GM21737 (cell line): ENCODE measurements around the gene CELSR3.

Experiments
- ATAC-seq: cut with Tn5 transposase; IDR thresholded peaks from one replicate; pipeline ENCODE4 v1.9.1; 2021; ENCODE audit warnings: mild to moderate bottlenecking, moderate library complexity; ENCODE audit not compliant: unreplicated experiment

CELSR3 gene

DNA sequence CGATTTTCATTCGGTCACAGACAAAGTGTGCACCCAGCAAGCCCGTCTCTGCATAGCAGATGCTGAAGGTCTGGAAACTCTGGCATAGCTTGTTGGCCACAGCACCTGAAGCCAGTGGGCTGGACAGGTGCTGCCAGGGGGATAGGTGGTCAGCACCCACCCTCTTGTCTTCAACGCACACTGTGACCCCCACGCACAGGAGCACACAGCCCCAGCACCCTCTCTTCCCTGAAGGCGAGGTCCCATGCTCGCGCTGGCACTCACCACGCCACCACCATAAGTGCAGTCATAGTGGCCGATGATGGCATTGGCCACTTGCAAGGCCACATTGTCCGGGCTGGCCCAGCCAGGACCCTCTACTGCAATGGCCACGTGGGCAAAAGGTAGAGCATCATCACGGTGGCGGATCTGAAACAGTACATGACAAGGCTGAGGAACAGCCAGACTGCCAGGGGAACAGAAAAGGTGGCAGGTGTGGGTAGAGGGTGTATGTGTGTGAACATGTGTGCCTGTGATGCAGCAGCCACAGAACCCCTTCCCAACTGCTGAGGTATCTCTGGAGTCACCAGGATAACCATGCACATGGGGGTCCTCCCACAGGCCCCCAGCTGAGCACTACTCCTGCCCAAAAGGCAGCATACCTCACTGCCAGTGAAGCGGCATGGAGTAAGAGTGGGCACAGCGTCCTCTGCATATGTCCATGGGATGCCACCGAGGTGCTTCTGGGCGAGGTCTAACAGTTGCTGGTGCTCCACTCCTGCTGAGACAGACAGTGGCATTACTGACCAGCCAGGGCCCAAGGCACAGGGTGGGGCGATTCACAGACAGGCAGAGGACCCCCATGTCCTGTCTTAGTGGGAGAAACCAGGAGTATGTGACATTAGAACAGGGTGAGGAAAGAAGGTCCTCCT lies 61.7 kb downstream of the CELSR3 start:
- ATAC-seq: no peak

DNA sequence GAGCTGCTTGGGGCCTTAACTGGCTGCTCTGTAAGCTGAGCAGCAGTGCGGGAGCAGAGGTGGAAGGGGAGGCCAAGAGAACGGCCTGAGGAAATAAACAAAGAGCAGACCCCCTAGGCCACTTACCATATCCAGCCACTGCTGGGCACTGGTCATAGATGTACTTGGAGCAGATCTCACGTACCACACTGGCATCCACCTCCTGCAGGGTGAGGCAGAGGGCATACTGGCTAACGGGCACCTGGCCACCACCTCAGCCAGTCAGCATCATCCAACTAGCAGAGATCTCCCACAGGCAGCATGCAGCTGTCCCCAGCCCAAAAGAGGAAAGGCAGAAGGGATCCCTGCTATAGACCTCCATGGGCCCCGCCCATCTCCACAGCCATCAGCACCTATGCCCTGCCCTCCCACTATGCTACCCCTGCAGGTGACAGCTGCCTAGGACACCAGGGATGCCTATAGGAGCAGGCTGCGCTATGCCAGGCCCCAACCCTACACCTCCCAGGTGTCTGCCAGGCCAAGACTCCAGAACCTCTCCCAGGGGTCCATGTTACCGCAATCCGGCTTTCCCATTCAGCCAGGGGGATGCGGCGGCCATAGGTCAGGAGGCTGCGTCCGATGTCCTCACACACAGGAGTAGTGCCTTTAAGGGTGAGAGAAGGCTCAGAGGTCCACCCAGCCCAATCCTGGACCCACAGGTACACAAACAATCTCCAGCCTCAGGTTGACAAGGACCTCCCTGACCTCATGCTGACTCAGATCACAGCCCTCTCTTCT lies 63.0 kb downstream of the CELSR3 start:
- no peak for ATAC-seq

DNA sequence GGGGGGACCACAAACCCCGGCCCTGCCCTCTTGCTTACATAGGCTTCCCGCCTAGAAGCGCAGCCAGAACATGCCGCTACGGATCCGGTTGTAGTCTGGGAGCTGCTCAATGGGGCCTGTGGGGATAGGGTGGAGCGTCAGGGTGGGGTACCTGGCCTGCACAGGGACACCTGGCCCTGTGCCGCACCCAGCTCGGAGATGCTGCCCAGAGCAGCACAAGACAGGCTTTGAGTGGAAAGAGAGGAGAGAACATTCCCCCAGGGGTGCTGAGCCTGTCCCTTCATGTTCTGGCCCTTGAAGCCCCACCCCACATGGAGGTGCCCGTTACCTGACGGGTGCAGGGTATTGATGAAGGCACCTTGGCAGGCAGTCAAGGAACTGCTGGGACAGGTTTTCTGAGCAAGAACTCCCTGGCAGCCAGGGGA lies 63.6 kb downstream of the CELSR3 start:
- no peak for ATAC-seq

DNA sequence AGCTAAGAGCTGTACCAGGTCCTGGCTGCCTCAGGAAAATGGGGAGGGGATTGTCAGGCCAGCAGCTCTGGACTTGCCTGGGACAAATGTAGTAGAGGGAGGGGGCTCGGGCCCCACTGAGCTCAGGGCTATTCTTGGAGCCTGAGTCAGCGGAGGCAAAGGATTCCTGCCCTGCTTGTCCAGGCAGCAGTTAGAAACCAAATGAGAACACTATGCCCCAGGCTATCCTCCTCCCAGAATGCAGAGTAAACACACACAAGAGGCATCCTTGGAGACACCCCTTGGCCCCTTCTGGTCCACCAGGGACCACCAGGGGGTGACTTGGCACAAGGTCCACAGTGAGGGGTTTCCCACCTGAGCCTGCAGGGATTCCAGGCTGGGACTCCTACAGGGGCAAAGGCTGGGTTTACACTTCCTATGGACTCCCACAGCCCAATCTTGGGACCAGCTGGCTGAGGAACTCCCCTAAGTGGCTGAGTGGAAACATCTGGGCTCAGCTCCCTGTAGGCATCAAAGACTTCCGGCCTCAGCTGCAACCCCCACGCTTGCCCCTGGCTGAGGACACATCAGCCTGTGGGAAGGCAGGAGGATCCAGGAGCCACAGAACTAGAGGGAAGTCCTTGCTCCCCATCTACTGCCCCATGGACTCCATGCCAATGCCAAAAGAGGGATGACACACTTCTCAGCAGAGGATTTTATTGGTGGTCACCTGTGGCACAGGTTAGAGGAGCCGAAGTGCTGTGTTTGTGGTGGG lies 64.2 kb downstream of the CELSR3 start:
- ATAC-seq: no peak

- no peak for ATAC-seq
Observed at GRCh38 chr3:48597408-48597800, 65.3 kb downstream of the CELSR3 start.

- no peak for ATAC-seq
Observed at GRCh38 chr3:48596676-48597407, 65.8 kb downstream of the CELSR3 start.

DNA sequence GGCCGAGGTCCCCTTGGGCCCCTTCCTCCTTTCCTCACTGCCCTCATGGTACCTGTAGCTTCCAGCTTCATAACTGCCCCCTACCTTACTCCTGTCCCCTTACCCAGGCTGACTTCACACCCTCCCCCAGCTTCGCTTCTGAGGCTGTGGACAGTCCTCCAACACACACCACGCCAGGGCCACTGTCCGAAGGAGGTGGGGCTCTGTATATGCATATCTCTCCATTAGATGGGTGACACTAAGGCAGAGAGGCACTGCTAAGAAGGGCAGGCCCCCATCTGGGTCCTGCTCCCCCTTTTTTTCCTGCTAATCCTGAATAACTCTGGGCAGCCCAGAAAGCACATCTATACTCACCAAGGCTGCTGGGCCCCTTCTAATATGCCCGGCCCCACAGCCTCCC lies 66.5 kb downstream of the CELSR3 start:
- ATAC-seq: no peak

DNA sequence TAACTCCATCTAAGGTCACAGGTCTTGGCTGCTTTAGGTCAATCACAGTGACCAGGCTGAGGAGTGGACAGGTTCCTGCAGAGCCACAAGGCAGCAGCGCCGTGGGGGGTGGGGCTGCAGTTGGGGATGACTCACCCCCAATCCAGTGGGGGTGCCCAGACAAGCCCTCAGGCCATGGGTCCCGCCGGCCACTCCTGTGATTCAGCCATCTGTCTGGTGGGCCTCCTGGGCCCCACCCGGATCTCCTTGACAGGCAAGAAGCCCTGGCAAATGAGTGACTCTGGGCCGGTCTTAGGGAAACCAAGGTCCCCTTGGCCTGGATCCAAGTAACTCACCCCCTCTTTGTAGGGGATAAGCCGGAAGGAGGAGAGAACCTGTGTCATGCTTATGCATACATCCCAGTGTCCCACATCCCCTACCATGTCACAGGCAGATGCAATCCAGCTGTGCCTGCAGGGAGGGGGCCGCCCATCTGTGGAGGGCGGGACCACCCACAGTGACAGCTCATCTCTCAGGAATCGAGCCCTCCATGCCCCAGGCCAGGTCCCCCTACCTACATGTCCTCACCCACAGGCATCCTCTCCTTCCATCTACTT lies 67.1 kb downstream of the CELSR3 start:
- no peak for ATAC-seq

DNA sequence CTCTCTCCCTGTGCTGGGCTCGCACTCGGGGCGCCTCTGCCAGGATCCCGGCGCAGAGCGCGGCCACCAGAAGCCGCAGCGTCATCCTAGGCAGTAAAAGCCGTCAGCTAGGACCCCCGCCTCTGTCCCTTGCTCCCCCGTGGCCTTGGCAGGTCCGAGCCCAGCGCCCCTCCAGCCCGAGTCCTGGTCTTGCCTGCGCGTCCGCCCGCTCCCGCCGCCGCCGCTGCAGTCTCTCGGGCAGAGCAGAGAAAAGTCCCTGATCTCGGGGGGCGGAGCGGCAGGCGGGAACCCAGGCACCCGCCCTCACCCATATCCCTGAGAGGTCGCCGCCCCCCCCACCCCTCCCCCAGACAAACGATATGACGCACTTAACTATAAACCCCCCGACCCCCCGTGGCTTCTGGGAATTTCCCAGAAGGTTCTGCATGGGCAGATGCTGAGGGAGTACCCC lies 67.6 kb downstream of the CELSR3 start, which contains the start of gene COL7A1:
Gene COL7A1 (minus strand): TSS at position 255 of the 451 bp plus-strand sequence. CDS start 170 bp downstream, at position 85.
- ATAC-seq: no peak

- ATAC-seq: no peak
Observed at GRCh38 chr3:48594417-48595049, 68.2 kb downstream of the CELSR3 start.

DNA sequence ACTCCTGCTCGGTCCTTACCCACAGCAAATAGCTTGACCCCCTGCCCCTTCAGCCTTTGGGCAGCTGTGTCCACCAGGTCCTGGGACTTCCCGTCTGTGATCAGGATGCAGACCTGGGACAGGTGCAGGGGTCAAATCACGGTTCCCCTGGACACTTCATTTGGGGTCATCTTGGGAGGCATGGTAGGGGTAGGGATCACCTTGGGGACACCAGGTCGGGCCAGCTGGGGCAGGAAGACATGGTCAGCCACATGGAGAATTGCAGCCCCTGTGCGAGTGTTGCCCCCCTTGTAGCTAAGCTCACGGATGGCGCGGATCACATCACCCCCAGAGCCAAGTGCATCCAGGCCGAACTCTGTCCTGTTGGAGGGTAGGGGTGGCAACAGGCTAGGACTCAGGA lies 69.3 kb downstream of the CELSR3 start:
- ATAC-seq: no peak

DNA sequence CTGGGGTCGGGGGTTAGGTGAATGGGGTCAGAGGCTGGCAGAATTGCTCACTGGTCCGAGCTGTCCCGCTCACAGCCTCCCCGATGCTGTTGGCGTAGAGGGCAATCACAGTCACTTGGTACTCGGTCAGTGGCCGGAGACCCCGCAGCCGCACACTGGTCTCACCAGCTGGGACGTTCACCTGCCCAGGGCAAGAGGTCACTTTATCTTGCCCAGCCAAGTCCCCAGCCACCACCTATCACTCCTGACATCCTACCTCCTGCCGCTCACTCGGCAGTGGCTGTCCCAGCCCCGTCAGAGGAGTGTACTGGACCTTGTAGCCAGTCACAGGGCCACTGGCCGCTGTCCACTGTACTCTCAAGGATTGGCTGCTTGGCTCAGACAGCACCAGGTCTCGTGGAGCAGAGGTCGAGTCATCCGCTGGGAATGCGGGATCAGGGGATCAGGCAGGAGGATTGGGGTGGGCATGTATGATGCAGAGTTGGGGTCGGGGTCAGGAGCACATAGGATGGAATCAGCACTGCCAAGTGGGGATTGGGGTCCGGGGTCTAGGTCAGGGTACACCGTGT lies 70.1 kb downstream of the CELSR3 start:
- no peak for ATAC-seq

DNA sequence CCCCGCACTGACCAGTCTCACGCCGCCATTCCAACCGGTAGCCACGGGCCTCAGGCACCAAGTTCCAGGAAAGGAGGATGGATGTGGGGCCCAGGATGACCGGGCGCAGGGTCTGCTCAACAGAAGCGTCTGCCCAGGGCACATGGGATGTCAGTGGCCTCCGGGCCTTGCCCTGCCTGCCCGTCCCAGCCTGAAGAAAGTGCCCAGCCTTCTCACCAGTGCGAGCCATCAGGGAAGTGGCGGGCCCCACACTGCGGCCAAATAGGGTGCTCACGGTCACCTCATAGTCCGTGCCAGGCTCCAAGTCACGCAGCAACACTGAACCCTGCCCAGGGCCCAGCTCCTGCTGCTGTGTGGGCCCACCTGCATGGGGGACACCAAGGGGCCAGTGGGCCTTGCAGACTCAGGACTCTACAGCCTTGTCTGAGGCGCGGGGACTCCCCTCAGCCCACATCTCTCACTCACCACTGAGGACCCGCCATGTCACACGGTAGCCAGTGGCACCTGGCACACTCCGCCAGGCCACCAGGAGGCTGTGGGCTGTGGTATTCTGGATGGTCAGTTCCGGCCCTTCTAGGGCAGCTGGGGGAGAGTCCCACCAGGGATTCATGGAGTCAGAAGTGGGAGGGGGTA lies 70.7 kb downstream of the CELSR3 start:
- no peak for ATAC-seq

DNA sequence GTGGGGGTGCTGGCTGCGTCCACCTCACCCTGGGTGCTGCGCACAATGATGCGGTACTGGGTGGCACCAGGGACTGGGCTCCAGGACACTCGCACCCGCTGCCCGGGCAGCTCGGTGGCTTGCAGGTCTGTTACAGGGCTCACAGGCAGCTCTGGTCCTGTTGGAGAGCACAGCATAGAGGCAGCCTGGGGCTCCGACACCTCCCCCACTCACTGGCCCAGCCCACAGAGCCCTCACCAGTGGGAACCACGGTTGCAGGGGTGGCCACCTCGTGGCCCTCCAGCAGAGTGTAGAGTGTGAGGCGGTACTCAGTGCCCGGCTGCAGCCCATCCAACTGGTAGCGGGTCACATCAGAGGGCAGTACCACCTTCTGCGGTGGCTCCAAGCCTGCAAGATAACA lies 71.2 kb downstream of the CELSR3 start:
- no peak for ATAC-seq

DNA sequence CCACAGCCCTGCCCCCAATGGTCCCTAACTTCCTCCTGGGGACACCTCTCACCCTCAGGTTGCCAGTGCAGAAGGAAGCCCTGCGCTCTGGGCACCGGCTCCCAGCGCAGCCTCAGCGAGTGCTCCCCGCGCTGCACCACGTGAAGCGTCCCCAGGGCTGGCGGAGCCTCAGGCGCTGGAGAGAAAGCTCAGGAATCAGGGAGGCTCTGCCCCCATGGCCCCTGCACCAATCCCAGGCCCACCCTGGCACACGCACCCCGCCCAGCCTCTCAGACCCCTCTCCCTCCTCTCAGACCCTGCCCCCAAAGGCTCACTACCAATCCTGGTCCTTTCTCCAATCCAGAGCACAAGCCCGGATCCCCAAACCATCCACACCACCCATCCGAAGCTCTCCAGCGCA lies 74.5 kb downstream of the CELSR3 start:
- no peak for ATAC-seq

GRCh38 chr3:48587686-48588085 lies 75.0 kb downstream of the CELSR3 start:
- no peak for ATAC-seq
